Epithelial cell of proximal tubule (primary cell): ENCODE measurements around the gene CEP128. TPM values are rescaled to one million over a fixed set of nuclear protein-coding genes. Genes with fewer than 3 reads are reported as not detected.

Source experiments
- DNase-seq: peaks from one replicate; pipeline ENCODE4 v3.0.0-alpha.2; 2011; ENCODE audit warnings: low read depth
- H3K4me3 ChIP-seq: 2 replicates; pipeline ENCODE4 v1.5.1; 2011; ENCODE audit warnings: low read depth, mild to moderate bottlenecking, low read length
- CTCF ChIP-seq: conservative IDR thresholded peaks from 2 replicates; pipeline ENCODE4 v1.5.1; 2012; ENCODE audit warnings: low read depth, mild to moderate bottlenecking, low read length
- total RNA-seq: library from RNA; depleted of rRNA; stranded (reverse); fragments of >200 nt; gene quantifications from 2 replicates; pipeline ENCODE4 v1.2.3, GENCODE V29; 2015

CEP128 gene
- total RNA-seq, 1 donor from 2014 or later: 5.2 TPM

GRCh38 chr14:80658155-80658554, 283.4 kb downstream of the CEP128 start:
- no peak for TF ChIP-seq CTCF
- no peak overlapping the region for H3K4me3 ChIP-seq
- DNase-seq: no peak

- H3K4me3 ChIP-seq: no peak overlapping the region
- DNase-seq: no peak
- no peak for TF ChIP-seq CTCF
These were observed 287.6 kb downstream of the CEP128 start for GRCh38 chr14:80653956-80654355.

GRCh38 chr14:80645667-80646413, 295.7 kb downstream of the CEP128 start:
- DNase-seq: no peak
- H3K4me3 ChIP-seq: no peak overlapping the region
- no peak for TF ChIP-seq CTCF

- no peak for DNase-seq
- no peak for TF ChIP-seq CTCF
- H3K4me3 ChIP-seq: no peak overlapping the region
These were observed 296.7 kb downstream of the CEP128 start for GRCh38 chr14:80644826-80645225.

- no peak for DNase-seq
- H3K4me3 ChIP-seq: no peak overlapping the region
- no peak for TF ChIP-seq CTCF
These were observed 302.7 kb downstream of the CEP128 start for GRCh38 chr14:80638620-80639515.

- no peak for TF ChIP-seq CTCF
- no peak overlapping the region for H3K4me3 ChIP-seq
- no peak for DNase-seq
These were observed 303.6 kb downstream of the CEP128 start for GRCh38 chr14:80637756-80638619.
